HG03196 (cell line): Measurements from ENCODE around the gene PGAM2.
"Not testable (repeated sequence)": the region's sequence is repeated elsewhere in the genome, so short reads cannot be mapped to it uniquely, and the experiment has no call there.

Experiments used
- ATAC-seq: cut with Tn5 transposase; IDR thresholded peaks from one replicate; pipeline ENCODE4 v1.9.1; 2021; ENCODE audit not compliant: unreplicated experiment

The PGAM2 gene

DNA sequence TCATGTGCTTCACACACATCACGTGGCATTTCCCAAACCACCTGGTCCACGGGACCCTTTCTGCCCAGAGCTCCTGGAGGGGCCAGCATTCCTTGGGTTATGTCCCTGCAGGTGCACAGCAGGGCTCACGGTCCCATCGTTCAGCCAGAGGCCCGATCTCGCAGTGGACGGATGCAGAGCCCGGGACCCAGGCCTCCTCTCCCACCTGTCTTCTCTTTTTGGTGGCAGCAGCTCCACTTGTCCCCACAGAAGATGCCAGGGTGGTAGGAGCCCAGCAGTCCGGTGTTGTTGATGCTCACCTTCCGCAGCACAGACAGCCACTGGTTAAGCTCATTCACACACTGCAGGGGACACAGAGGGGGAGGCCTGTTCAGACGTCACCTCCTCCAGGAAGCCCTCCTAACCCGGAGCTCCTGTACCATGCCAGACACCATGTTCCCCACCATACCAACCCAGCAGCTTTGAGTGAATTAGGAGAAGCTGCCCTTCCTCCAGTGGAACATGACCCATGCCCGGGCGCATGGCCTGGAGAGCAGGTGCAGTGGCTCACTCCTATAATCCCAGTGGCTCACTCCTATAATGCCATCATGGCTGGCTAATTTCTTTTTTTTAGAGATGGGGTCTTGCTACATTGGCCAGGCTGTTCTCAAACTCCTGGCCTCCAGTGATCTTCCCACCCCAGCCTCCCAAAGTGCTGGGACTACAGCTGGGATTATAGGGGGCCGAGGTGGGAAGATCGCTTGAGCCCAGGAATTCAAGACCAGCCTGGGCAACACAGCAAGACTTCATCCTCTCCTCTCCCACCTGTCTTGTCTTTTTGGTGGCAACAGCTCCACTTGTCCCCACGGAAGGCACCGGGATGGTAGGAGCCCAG is 31.2 kb downstream of the PGAM2 start:
- not testable (repeated sequence) for ATAC-seq

DNA sequence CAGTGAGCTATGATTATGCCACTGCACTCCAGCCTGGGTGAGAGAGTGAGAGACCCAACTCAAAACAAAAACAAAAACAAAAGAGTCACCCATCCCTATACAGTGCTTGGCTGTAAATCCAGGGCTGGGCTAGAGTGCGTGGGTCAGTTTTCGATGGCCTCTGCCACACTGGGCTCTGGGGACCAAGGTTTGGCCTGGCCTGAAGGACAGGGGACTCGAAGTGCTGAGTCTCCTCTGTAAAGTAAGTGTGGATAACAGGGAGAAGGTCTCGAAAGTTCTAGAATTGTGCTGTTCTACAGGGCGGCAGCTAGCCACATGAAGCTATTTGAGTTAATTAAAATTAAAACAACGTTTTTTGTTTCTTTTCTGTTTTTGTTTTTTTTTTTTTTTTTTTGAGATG is 33.3 kb downstream of the PGAM2 start:
- ATAC-seq: not testable (repeated sequence)

DNA sequence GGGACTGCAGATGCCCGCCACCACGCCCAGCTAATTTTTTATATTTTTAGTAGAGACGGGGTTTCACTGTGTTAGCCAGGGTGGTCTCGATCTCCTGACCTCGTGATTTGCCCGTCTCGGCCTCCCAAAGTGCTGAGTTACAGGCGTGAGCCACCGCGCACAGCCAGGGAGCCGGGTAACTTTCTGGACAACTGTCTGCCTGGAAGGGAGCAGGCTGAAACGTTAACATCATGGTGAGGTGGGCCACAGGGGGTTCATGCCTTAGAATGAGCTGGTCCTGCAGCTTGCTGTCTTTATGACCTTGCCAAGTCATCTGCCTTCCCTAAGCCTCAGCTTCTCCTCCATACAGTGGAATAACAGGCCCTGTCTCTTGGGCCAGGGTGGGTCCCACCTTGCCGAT is 34.0 kb downstream of the PGAM2 start:
- not testable (repeated sequence) for ATAC-seq

DNA sequence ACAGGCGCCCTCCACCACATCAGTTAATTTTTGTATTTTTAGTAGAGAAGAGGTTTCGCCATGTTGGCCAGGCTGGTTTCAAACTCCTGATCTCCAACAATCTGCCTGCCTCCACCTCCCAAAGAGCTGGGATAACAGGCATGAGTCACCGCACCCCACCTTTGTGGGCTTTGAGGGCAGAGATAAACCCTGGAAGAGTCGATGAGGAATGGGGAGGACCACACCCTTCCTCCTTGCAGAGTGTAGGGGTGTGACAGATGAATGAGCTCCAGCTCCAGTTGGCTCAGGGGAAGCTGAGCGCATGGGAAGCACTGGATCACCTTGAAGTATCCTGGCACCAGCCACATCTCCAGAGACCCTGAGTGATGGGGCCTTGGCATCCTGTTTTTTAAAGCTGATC is 35.3 kb downstream of the PGAM2 start:
- not testable (repeated sequence) for ATAC-seq

DNA sequence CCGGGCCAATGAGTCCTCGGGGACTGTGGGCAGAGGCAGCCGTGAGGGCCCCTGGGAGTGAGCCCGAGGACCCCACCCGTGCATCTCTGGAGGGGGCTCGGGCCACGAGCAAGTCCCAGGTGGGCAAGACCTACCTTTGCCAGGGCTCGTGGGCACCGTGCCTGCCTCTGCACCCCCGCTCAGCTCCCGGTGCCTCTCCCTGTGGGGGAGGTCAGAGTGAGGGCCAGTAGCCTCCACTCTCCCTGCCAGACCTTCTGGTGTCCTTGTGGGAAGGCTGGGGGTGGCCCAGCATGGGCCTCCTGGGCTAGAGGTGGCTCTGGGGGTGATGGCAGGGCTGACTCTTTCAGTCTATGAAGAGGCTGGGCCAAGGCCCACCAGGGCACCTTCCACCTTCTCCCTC is 35.9 kb downstream of the PGAM2 start:
- not testable (repeated sequence) for ATAC-seq

DNA sequence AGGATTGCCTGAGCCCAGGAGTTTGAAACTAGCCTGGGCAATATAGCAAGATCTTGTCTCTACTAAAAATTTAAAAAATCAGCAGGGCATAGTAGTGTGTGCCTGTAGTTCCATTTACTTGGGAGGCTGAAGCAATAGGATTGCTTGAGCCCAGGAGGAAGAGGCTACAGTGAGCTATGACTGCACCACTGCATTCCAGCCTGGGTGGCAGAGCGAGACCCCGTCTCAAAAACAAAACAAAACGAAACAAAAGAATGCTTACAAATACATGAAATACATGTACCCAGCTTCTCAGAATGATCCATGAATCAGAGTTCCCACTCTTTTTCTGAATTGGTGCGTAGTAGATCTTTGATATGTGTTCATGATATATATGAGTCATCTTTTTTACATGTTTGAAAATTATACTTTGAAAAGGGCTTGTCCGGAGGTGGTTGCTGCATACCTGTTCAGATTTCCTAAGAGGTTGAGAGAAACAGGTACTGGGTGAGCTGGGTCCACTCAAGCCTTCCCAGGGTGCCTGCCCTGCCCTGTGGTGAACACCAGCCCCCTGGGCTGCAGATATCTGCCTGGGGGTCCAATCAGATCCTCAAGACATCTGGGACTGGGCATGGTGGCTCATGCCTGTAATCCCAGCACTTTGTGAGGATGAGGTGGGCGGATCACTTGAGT is 42.4 kb downstream of the PGAM2 start:
- not testable (repeated sequence) for ATAC-seq

DNA sequence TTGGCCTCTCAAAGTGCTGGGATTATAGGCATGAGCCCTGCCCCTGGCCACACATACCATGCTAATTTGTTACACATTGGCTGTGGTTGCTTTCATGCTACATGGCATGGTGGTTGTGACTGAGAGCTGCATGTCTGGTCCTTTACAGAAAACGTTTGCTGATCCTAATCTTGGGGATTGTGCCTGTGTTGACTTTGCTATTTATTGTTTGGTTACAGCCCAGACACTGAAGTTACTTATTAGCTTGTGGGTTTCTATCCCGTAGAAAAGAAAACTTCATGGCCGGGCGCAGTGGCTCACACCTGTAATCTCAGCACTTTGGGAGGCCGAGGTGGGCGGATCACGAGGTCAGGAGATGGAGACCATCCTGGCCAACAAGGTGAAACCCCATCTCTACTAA is 43.3 kb downstream of the PGAM2 start:
- not testable (repeated sequence) for ATAC-seq

DNA sequence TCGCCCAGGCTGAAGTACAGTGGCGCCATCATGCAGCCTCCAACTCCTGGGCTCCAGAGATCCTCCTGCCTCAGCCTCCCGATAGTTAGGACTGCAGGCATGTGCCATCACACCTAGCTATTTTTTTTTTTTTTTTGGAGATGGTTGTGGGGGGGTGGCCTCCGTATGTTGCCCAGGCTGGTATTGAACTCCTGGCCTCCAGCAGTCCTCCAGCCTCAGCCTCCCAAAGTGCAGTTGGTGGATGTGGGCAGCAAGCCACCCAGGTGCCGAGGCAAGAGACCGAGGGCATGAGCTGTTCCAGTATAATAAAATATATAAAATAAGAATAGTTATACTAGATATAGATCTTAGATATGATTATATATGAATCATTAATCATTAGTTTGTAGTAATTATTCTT is 45.5 kb downstream of the PGAM2 start:
- ATAC-seq: not testable (repeated sequence)

DNA sequence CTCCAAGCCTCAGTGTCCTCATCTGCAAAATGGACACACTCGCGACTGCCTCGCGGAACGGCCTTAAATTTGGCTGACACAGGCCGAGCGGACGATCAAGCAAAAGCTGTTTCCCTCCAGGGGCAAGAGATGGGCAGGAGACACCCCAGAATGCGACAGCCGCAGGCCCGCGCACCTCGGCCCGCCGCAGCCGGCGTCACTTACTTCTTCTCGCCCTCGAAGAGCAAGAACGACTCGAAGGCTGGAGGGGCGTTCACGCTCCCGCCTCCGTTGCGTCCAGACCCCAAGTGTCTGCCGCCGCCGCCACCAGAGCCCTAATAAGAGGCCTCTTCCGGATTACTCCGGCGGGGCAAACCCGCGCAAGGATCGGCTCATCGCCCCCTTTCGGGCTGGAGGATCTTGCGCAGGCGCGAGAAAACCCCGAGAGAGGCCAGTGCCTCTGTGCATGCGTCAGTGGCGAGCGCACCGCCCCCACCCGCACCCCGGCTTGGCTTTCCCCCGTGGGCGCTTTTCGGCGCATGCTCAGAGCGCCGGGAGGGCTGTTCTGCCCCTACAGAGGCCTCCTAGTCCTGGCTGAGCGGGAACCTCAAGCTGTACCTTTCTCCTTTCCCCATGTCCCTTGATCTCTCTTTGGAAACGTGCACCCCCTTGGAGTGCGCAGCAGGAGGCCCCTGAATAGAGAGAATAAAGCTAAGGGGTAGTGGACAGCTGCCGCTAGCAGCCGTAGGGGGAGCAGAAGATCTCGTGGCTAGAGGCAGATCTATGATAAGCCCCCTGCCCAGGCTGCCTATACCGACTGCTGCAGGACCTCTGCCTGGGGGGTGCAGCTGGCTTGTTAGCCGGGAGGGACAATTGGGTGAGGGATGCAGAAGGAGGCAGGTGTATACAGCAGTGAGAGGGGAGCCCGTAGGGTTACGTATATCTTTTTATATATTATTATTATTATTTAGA is 46.2 kb downstream of the PGAM2 start:
- ATAC-seq: peak; percentile 89

DNA sequence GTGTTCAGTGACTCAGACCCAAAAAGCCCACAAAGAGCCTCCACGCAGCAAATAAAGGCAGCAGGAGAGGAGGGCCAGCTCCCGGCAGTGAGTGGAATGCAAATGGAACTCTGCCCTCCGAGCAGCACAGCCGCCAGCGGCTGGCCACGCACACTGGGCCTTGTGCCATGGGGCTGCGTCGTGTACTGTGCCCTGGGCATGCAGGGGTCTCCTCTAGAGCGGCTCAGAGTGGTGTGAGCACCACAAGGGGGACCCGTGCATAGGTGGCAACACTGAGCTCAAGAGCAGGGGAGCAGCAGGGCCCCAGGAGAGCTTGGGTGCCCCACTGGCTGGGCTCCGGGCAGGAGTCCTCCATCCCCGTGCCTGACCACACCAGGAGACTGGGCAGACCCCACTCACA is 50.3 kb downstream of the PGAM2 start:
- not testable (repeated sequence) for ATAC-seq
